Duodenal mucosa (tissue), 2 donors: Measurements from ENCODE around the gene ALDH4A1.
"Not testable (repeated sequence)": the region's sequence is repeated elsewhere in the genome, so short reads cannot be mapped to it uniquely, and the experiment has no call there.

ENCODE experiments used
- H3K27ac ChIP-seq: one replicate; pipeline ENCODE4 v1.7.0; 2013; ENCODE audit warnings: low read depth, low read length
- H3K27me3 ChIP-seq, 2 donors: one replicate each; pipeline ENCODE4 v1.7.0; 2013; ENCODE audit warnings: low read length in 2 of 2, control low read depth in 1 of 2; ENCODE audit not compliant: insufficient read depth in 2 of 2, control insufficient read depth in 1 of 2
- H3K36me3 ChIP-seq, 2 donors: one replicate each; pipeline ENCODE4 v1.7.0; 2013; ENCODE audit warnings: low read length in 2 of 2, control low read depth in 1 of 2; ENCODE audit not compliant: insufficient read depth in 2 of 2, control insufficient read depth in 1 of 2
- H3K4me1 ChIP-seq, 2 donors: one replicate each; pipeline ENCODE4 v1.7.0; 2013; ENCODE audit warnings: low read length in 2 of 2, control low read depth in 1 of 2; ENCODE audit not compliant: insufficient read depth in 2 of 2, control insufficient read depth in 1 of 2
- H3K4me3 ChIP-seq, 2 donors: one replicate each; pipeline ENCODE4 v1.7.0; 2013; ENCODE audit warnings: low read length in 2 of 2, low read depth in 1 of 2
- H3K9ac ChIP-seq, 2 donors: one replicate each; pipeline ENCODE4 v1.7.0; 2013; ENCODE audit warnings: low read length in 2 of 2, low read depth in 1 of 2
- H3K9me3 ChIP-seq, 2 donors: one replicate each; pipeline ENCODE4 v1.7.0; 2013; ENCODE audit warnings: low read length in 2 of 2, control low read depth in 1 of 2; ENCODE audit not compliant: control insufficient read depth in 1 of 2

Gene ALDH4A1

DNA sequence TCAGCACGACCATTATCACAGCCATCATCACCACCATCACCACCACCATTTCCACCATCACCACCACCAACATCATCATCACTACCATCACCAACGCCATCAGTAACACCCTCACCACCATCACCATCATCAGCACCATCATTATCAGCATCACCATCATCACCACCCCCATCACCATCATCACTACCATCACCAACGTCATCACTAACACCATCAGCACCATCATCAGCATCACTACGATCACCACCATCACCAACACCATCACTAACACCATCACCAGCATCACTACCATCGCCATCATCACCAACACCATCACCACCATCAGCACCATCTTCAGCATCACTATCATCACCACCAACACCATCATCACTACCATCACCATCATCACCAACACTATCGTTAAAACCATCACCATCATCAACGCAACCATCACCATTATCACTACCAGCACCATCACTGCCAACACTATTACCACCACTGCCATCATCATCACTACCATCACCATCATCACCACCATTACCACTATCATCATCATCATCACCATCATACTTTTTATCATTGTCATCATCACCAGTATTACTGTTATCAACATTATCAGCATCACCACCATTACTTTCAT lies 44.2 kb downstream of the ALDH4A1 start:
- Histone ChIP-seq H3K27me3 (no peaks in the 10 kb centered on the region), H3K9ac (no peak overlapping the region), H3K27ac (no peak overlapping the region), H3K4me1 (no peaks in the 10 kb centered on the region), H3K36me3 (no peaks in the 10 kb centered on the region), H3K4me3 (no peak overlapping the region), H3K9me3 (no peaks in the 10 kb centered on the region)

- H3K4me1 ChIP-seq = no peaks in the 10 kb centered on the region
- H3K9me3 ChIP-seq = no peaks in the 10 kb centered on the region
- H3K9ac ChIP-seq = no peak overlapping the region
- H3K4me3 ChIP-seq = no peak overlapping the region
- no peak overlapping the region for H3K27ac ChIP-seq
- no peaks in the 10 kb centered on the region for H3K27me3 ChIP-seq
- no peaks in the 10 kb centered on the region for H3K36me3 ChIP-seq
Measured at GRCh38 chr1:18856435-18856834, 45.9 kb downstream of the ALDH4A1 start.

- no peaks in the 10 kb centered on the region for H3K4me1 ChIP-seq
- H3K27ac ChIP-seq = no peak overlapping the region
- no peak overlapping the region for H3K4me3 ChIP-seq
- H3K36me3 ChIP-seq = no peaks in the 10 kb centered on the region
- no peak overlapping the region for H3K9ac ChIP-seq
- H3K9me3 ChIP-seq = no peaks in the 10 kb centered on the region
- H3K27me3 ChIP-seq = no peaks in the 10 kb centered on the region
Measured at GRCh38 chr1:18855573-18855972, 46.8 kb downstream of the ALDH4A1 start.

DNA sequence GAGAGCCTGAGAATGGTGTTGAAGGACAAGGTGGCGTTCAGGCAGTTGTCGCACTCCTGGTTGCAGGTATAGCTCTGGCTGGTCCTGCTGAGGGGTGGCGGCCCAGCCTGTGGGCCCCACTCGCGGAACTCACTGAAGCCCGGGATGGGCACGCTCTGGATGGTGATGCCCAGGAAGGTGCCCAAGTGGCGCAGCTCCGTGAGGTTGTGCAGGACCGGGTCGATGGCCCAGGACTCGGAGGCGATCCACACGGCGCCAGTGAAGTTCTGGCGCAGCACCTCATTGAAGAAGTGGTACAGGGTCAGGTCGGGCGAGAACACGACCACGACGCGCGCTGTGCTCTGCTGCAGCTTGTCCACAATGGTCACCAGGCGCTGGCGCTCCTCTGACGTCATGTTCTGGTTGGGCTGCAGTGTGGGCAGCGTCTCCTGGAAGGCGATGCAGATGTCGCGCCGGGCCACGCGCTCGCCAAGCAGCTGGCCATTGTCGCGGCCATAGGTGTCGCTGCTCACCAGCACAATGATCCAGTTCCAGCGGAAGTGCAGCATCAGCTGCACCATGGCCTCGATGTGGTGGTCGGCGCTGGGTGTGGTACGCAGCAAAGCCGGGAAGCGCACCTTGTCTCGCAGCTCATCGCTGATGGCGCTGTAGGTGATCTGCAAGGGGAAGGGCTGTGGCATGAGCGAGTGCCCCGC lies 47.9 kb downstream of the ALDH4A1 start:
- H3K27ac ChIP-seq = no peak overlapping the region
- H3K36me3 ChIP-seq = no peaks in the 10 kb centered on the region
- no peaks in the 10 kb centered on the region for H3K4me1 ChIP-seq
- H3K4me3 ChIP-seq = no peak overlapping the region
- H3K27me3 ChIP-seq = no peaks in the 10 kb centered on the region
- no peaks in the 10 kb centered on the region for H3K9me3 ChIP-seq
- no peak overlapping the region for H3K9ac ChIP-seq

DNA sequence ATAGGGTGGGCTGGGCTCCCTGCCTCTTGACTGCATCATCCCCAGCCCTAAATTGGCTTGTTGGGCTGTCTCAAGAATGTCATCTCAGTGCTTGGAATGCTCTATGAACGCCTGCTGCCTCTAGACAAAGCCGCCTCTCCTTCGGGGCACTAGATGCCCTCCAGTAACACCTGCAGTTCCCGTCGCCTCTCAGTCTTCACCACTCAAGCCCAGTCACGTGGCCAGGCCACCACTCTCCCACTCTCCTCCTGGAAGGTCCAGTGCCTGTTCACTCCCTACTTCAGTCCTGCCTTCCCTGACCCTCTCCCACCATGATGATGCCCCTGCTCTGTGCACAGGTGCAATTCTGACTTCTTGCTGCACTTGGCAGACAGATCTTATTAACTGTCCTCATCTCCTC lies 49.9 kb downstream of the ALDH4A1 start:
- Histone ChIP-seq H3K9ac (no peak overlapping the region), H3K4me3 (no peak overlapping the region), H3K9me3 (no peaks in the 10 kb centered on the region), H3K4me1 (no peaks in the 10 kb centered on the region), H3K27me3 (no peaks in the 10 kb centered on the region), H3K27ac (no peak overlapping the region), H3K36me3 (no peaks in the 10 kb centered on the region)

GRCh38 chr1:18849261-18849711 lies 53.1 kb downstream of the ALDH4A1 start:
- H3K4me3 ChIP-seq = no peak overlapping the region
- no peaks in the 10 kb centered on the region for H3K4me1 ChIP-seq
- H3K27ac ChIP-seq = no peak overlapping the region
- no peak overlapping the region for H3K9ac ChIP-seq
- H3K27me3 ChIP-seq = peaks cover 5 to 7% of the 10 kb centered on the region in 2 donors
- H3K36me3 ChIP-seq = no peaks in the 10 kb centered on the region
- no peaks in the 10 kb centered on the region for H3K9me3 ChIP-seq

GRCh38 chr1:18847723-18848122 lies 54.6 kb downstream of the ALDH4A1 start:
- not testable (repeated sequence) for H3K4me3 ChIP-seq, H3K36me3 ChIP-seq, H3K27ac ChIP-seq, H3K9ac ChIP-seq, H3K27me3 ChIP-seq, H3K9me3 ChIP-seq, H3K4me1 ChIP-seq

DNA sequence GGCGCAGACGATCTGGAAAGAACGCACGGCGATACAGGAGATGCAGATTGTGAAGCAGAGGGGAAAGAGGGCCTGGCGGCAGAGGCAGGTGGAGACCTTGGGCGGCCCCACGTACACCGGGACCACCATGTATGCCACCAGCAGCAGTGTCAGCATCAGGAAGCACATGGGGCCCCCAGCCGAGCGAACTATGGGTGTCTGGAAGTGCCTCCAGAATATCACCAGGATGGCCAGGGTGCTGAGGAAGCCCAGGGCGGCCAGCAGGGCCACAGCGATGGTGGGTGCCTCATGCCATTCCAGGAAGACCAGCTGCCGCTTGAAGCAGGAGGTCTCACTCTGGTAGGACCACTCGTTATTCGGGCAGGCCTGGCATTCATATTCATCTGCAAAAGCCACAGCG lies 62.2 kb downstream of the ALDH4A1 start:
- Histone ChIP-seq H3K9me3 (no peaks in the 10 kb centered on the region), H3K36me3 (no peaks in the 10 kb centered on the region), H3K27me3 (peaks cover 0 to 9% of the 10 kb centered on the region in 2 donors)

GRCh38 chr1:18836654-18837053 lies 65.7 kb downstream of the ALDH4A1 start:
- Histone ChIP-seq H3K36me3 (no peaks in the 10 kb centered on the region), H3K9ac (no peak overlapping the region), H3K4me1 (no peaks in the 10 kb centered on the region), H3K27me3 (peaks cover 3 to 19% of the 10 kb centered on the region in 2 donors), H3K27ac (no peak overlapping the region), H3K9me3 (no peaks in the 10 kb centered on the region), H3K4me3 (no peak overlapping the region)

More for the DNA sequence above, 62.2 kb downstream of the ALDH4A1 start:
- Histone ChIP-seq H3K27ac (no peak overlapping the region), H3K4me1 (no peaks in the 10 kb centered on the region), H3K4me3 (no peak overlapping the region), H3K9ac (no peak overlapping the region)

GRCh38 chr1:18832319-18832718 lies 70.0 kb downstream of the ALDH4A1 start:
- H3K36me3 ChIP-seq, H3K4me1 ChIP-seq, H3K9me3 ChIP-seq, H3K4me3 ChIP-seq, H3K9ac ChIP-seq, H3K27ac ChIP-seq: not testable (repeated sequence)
- H3K27me3 ChIP-seq = peaks cover 3 to 19% of the 10 kb centered on the region in 2 donors
